ENCODE data around the gene TCEANC2.
"Not testable (repeated sequence)": the region's sequence is repeated elsewhere in the genome, so short reads cannot be mapped to it uniquely, and the experiment has no call there.

Gene TCEANC2

DNA sequence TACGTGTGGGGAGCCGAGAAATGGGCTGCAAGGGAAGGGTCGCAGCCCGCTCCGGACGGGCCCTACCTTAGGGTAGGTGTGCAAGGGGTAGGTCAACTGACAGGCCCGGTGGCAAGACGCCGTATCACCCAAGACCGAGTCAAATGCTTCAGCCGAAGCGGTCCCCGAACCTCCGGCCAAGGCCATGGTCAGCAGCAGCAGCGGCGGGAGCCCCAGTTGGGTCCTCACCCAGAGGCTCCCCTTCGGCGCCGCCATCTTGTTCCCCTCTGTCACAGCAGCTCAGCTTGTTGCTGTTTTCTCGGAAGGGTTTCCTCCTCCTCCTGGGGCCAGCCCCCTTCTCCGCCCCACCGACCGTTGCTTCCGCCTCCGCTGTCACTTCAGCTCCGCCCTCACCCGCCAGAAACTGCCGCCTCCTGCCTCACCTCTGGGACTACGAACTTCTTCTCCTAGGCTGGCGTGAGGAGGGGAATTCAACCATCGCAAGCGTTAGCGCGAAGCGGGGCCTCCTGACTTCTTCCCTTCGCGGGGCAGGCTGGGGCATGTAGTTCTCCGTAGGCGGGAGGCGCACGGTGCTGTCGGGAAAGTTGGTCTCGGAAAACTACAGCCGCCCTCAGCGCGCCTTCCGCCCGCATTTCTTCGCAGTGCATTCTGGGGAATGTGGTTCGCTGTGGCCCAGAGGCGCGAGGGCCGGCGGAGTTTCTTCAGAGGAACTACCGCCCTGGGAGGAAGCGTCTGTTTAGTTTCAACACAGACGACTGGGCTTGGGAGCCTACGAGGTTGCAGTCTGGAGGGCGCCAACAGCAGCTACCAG, at the start of gene TCEANC2, which contains the start of gene TMEM59:
TCEANC2 (plus strand) TSS at position 675 of the 811 bp plus-strand sequence. CDS start 815 bp downstream, outside the sequence.
TMEM59 (minus strand) TSS at position 271 of the 811 bp plus-strand sequence; CDS start at position 255, 16 bp downstream.
- peak; percentile 99 for DNase-seq

DNA sequence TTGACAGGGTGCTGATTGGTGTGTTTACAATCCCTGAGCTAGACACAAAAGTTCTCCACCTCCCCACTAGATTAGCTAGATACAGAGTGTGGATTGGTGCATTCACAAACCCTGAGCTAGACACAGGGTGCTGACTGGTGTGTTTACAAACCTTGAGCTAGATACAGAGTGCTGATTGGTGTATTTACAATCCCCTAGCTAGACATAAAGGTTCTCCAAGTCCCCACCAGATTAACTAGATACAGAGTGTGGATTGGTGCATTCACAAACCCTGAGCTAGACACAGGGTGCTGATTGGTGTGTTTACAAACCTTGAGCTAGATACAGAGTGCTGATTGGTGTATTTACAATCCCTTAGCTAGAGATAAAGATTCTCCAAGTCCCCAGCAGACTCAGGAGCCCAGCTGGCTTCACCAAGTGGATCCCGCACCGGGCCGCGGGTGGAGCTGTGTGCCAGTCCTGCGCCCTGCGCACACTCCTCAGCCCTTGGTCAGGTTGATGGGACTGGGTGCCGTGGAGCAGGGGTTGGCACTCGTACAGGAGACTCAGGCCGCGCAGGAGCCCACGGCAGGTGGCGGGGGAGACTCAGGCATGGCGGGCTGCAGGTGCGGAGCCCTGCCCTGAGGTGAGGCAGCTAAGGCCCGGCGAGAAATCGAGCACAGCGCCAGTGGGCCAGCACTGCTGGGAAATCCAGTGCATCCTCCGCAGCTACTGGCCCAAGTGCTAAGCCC, 49.5 kb upstream of the TCEANC2 start:
- DNase-seq, result not testable (repeated sequence)

- DNase-seq, result no peak
These were observed 48.8 kb upstream of the TCEANC2 start for GRCh38 chr1:54004481-54005049.

DNA sequence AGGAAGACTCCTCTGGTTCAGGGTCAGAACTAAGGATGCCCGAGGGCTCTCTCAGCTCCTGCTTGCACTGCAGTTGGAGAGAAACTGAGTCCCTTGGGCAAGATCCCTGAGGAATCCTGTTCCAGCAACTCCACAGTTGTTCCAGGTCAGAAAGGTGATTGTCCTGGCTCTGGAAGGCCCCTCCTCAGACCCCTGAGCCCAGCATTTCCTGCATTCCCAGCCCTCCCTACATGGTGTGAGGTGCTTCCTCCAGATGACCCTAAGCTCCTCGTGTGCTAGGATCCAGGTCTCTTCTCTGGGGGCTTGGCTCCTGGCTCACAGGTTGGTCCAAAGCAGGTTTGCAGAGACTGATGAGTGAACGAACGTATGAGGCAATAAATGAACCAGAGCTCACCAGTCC, 46.9 kb upstream of the TCEANC2 start:
- DNase-seq, result no peak

- no peak for DNase-seq
These were observed 45.8 kb upstream of the TCEANC2 start for GRCh38 chr1:54007613-54008012.

DNA sequence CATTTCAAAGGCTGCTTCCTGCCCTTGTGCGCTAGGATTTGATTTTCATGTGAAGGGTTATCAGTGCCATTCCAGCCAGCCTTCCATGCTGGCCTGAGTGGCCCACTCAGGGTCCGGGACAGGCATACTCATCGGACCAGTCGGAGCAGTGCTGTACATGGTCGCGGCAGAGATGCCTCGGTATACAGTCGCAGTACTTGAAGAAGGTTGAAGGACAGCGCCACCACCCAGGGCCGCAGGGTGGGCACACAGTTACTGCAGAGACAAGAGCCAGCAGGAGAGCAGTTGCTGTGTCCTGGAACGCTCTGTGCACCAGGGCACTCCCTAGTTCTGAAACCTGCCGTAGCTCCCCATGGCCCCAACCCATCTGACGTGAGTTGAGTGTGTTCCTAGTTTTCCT, 44.5 kb upstream of the TCEANC2 start:
- no peak for DNase-seq

GRCh38 chr1:54009406-54009805, 44.0 kb upstream of the TCEANC2 start:
- DNase-seq, result no peak

- no peak for DNase-seq
These were observed 42.8 kb upstream of the TCEANC2 start for GRCh38 chr1:54010415-54011117.

DNA sequence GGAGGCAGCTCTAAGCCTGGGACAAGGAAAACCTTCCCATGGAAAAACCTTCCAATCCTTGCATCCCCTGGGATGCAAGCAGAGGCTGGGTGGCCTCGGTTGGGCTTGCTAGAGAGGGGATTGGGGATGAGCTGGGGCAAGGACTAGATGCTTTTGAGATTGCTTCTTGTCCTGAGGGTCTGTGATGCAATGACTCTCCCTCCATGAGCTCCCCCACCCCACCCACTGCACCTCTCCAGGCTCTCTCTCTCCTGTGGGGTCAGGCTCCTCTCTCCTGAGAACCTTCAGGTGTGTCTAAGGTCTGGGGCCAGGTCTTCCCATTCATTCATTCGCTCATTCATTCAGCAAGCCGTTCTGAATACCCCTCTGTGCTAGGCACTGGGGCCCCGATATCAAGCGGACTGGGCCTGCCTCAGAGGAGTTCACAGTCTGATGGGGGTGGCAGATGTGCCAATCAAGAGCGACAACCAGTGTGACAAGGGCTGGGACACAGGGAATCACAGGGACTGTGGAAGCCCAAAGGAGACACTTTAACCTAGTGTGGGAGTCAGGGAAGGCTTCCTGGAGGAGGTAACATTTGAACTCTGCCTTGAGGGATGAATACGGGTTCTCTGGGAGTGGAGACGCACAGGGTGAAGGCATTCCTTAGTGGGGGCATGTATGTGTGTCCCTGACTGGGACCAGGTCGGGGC, 41.9 kb upstream of the TCEANC2 start:
- no peak for DNase-seq

DNA sequence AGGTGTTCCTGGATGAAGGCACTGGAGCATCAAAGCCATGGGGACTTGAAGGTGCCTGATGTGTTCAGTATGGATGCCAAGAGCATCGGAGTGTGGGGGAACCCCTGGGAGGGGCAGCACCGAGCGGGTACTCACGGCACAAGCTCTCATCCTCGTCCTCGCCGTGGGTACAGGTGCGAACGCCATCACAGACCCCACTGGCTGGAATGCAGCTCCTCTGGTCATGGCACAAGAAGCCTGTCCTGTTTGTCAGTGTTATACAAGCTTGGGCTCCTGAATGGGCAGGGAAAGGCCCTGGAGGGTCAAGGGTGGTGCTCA, 41.4 kb upstream of the TCEANC2 start:
- no peak for DNase-seq

GRCh38 chr1:54012863-54013262, 40.5 kb upstream of the TCEANC2 start:
- no peak for DNase-seq

DNA sequence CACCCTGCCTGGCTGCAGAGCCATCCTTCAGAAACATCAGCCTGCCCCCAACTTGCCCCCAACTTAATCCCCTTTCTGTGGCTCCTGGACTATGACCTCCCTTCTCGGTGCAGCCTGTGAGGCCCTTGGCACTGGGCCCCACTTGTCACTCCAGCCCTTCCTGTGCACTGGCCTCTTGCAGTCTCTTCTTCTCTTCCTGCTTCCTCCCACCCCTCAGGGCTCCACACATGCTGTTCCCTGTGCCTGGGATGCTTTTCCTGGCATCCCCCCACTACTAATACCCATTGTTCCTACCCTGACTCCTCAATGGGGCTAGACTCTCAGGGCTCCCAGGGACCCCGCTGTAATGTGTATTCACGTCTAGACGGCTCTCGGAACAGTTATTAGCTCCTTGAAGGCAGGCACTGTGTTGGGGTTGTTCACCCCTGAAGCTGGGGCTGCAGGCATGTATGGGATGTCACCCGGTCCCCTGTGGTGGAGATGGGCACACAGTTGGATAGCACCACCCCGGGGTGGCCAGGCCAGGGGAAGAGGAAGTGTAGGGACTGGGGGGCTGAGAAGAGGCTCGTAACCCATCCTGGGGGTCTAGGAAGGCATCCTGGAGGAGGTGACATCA, 39.9 kb upstream of the TCEANC2 start:
- DNase-seq, result no peak

GRCh38 chr1:54014009-54014629, 39.3 kb upstream of the TCEANC2 start:
- DNase-seq, result no peak

DNA sequence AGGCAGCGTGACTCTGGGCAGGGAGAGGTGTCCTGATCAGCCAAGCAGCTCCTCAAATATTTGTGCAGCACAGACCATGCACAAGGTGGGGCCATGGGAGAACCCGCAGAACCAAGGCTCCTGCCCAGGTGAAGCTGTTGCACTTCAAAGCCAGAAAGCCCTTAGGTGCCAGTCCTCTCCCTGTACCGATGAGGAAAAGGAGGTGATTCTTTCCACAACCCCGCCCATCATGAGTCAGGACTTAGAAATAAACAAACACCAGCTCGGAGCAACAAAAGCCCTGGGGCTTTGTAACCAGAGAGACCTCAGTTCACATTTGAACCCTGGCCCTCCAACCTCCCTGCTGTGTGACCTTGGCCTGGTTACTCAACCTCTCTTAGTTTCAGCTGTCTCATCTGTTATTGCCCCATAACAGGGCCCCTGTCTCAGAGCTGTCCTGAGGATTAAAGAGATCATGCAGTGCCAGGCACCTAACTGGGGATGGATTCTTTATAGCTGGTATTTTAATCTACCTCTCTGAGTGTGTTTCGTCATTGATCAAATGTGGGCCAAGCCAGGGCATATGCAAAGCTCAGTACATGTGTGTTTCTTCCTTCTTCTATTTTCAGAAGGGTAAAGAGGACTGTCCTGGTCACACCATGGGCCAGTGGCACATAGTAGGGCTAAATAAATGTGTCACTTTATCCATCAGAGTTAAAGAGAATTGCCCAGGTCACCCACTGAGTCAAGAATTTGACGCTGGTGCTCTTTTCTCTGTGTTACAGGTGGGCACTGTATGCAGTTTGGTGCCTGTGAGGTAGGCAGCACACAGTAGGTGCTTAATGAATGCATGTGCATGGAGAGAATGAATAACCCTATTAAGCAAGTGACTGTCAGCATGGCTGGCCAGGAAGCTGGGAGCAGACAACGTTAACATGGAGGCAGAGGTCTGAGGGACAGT, 36.8 kb upstream of the TCEANC2 start:
- peak; percentile 97 for DNase-seq

GRCh38 chr1:54017979-54018378, 35.4 kb upstream of the TCEANC2 start, which contains the start of gene LDLRAD1:
Gene LDLRAD1, minus strand, starts transcription at chr1:54018186. Its CDS starts 74 bp downstream, at chr1:54018112.
- DNase-seq, result peak; percentile 32

DNA sequence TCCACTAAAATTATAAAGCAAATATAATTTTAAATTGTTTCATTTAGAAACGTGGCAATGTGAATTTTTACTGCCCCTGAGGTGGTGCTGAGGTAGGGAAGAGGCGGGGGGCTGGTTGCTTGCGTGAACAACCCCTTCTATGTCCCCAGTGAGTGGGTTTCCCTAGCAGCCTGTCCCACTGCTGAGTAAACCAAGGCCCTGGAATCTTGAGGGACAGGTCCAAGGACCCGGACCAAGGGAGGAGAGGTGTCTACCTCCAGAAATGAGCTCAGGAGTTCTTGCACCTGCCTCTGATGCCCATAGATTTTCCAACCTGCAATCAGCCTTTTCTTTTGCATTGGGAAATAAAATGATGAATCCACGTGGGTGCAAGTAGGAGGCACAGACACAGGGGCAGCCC, 34.8 kb upstream of the TCEANC2 start:
- no peak for DNase-seq

- DNase-seq, result not testable (repeated sequence)
These were observed 33.7 kb upstream of the TCEANC2 start for GRCh38 chr1:54019562-54020176.

GRCh38 chr1:54024358-54024757, 29.1 kb upstream of the TCEANC2 start:
- DNase-seq, result peak; percentile 84

GRCh38 chr1:54024811-54025210, 28.6 kb upstream of the TCEANC2 start:
- DNase-seq, result not testable (repeated sequence)

DNA sequence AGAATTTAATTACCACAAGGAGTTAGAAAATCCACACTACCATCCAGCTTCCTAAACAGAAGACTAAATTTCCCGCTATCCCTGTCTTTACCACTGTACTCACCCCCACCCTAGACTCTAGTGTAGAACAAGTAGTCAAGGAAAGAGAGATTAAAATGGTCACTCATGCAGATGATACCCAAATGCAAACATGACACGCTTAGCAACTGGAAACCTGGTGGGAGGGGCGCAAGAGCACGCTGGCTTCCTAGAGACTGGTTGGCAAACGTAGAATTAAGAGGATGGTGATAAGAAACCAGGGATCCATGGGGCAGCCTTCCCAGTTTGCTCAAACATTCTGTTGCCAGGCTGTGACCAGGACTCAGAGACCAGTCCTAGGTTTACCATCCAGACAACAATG, 25.6 kb upstream of the TCEANC2 start:
- peak; percentile 99 for DNase-seq

All from NCI-H2029 treated with DMSO at 0.1 percent for 48 hours (cell line).